ENCODE data around the gene KRTAP12-4. TPM values are rescaled to one million over a fixed set of nuclear protein-coding genes. Genes with fewer than 3 reads are reported as not detected.

Gene KRTAP12-4
- total RNA-seq, 3 donors from 2014 or later = not detected

- Histone ChIP-seq H3K9me3 (peaks cover 2 to 11% of the 10 kb centered on the region in 2 donors), H3K4me1 (no peaks in the 10 kb centered on the region), H3K27ac (no peak overlapping the region), H3K4me3 (no peak overlapping the region), H3K36me3 (no peaks in the 10 kb centered on the region), H3K27me3 (peaks cover 0 to 33% of the 10 kb centered on the region in 2 donors)
- DNase-seq (ENCODE audit: low spot score in 2 of 2) = no peak
- TF ChIP-seq POLR2AphosphoS5 (IDR thresholded peaks at IDR 0.05) (no peak), POLR2A (IDR thresholded peaks at IDR 0.05) (no peak), CTCF (IDR thresholded peaks at IDR 0.05) (no peak)
- intact Hi-C loops (cut with DNase I; ENCODE audit: low total_unique reads) = no loop called here
Observed at GRCh38 chr21:44650973-44651675, 3.3 kb downstream of the KRTAP12-4 start.

GRCh38 chr21:44650265-44650972, 4.0 kb downstream of the KRTAP12-4 start:
- H3K9me3 ChIP-seq = peaks cover 1 to 8% of the 10 kb centered on the region in 2 donors
- no peaks in the 10 kb centered on the region for H3K4me1 ChIP-seq
- intact Hi-C loops (cut with DNase I; ENCODE audit: low total_unique reads) = no loop called here
- TF ChIP-seq POLR2A (IDR thresholded peaks at IDR 0.05) (no peak), CTCF (IDR thresholded peaks at IDR 0.05) (no peak), POLR2AphosphoS5 (IDR thresholded peaks at IDR 0.05) (no peak)
- no peak for DNase-seq (ENCODE audit: low spot score in 2 of 2)
- no peak overlapping the region for H3K4me3 ChIP-seq
- H3K36me3 ChIP-seq = no peaks in the 10 kb centered on the region
- no peak overlapping the region for H3K27ac ChIP-seq
- peaks cover 0 to 33% of the 10 kb centered on the region in 2 donors for H3K27me3 ChIP-seq

GRCh38 chr21:44649521-44650100, 4.8 kb downstream of the KRTAP12-4 start:
- H3K4me3 ChIP-seq = no peak overlapping the region
- peaks cover 0 to 33% of the 10 kb centered on the region in 2 donors for H3K27me3 ChIP-seq
- no peaks in the 10 kb centered on the region for H3K36me3 ChIP-seq
- peaks cover 9 to 13% of the 10 kb centered on the region in 2 donors for H3K9me3 ChIP-seq
- TF ChIP-seq POLR2A (IDR thresholded peaks at IDR 0.05) (no peak), POLR2AphosphoS5 (IDR thresholded peaks at IDR 0.05) (no peak), CTCF (IDR thresholded peaks at IDR 0.05) (no peak)
- no peak overlapping the region for H3K27ac ChIP-seq
- H3K4me1 ChIP-seq = no peaks in the 10 kb centered on the region
- intact Hi-C loops (cut with DNase I; ENCODE audit: low total_unique reads) = no loop called here
- no peak for DNase-seq (ENCODE audit: low spot score in 2 of 2)

GRCh38 chr21:44648557-44649311, 5.7 kb downstream of the KRTAP12-4 start:
- Histone ChIP-seq H3K36me3 (no peaks in the 10 kb centered on the region), H3K27ac (no peak overlapping the region), H3K9me3 (peaks cover 15 to 18% of the 10 kb centered on the region in 2 donors), H3K4me3 (no peak overlapping the region), H3K4me1 (no peaks in the 10 kb centered on the region), H3K27me3 (peaks cover 0 to 33% of the 10 kb centered on the region in 2 donors)
- intact Hi-C loops (cut with DNase I; ENCODE audit: low total_unique reads) = no loop called here
- no peak for DNase-seq (ENCODE audit: low spot score in 2 of 2)
- no peak for TF ChIP-seq CTCF (IDR thresholded peaks at IDR 0.05)
- no peak for TF ChIP-seq POLR2A (IDR thresholded peaks at IDR 0.05)
- no peak for TF ChIP-seq POLR2AphosphoS5 (IDR thresholded peaks at IDR 0.05)
